B cell (primary cell): ENCODE data around the gene SUMF2. TPM values are rescaled to one million over a fixed set of nuclear protein-coding genes. Genes with fewer than 3 reads are reported as not detected.

Source experiments
- ATAC-seq: fragments of 200-7000 bp; cut with Tn5 transposase; one replicate; pipeline ENCODE4 v1.10.0; 2021; ENCODE audit warnings: low read depth, mild to moderate bottlenecking, moderate number of reproducible peaks, moderate library complexity
- CTCF ChIA-PET: fragments of 350-600 bp; sonication (Branson Sonifier 250); formaldehyde crosslinking; loops from one replicate; lab custom pipeline; 2021; ENCODE audit warnings: antibody characterized with exemption, inconsistent platforms; lab: Charles Lee
- POLR2A ChIA-PET: fragments of 350-600 bp; sonication (Branson Sonifier 250); formaldehyde crosslinking; loops from one replicate; lab custom pipeline; 2021; ENCODE audit warnings: antibody characterized with exemption; lab: Charles Lee
- DNase-seq: peaks from one replicate; pipeline ENCODE4 v3.0.0; 2013
- H2AFZ ChIP-seq: 2 replicates; pipeline ENCODE4 v1.6.1; 2012; ENCODE audit warnings: mild to moderate bottlenecking, low read depth, low read length; ENCODE audit not compliant: insufficient read depth, poor library complexity, severe bottlenecking
- H3K27ac ChIP-seq, 2 donors: 1 replicate in 1 of 2; 2 replicates in 1 of 2; pipeline ENCODE4 v1.5.1; 2012 to 2013; ENCODE audit warnings: low read length in 2 of 2, mild to moderate bottlenecking in 2 of 2, moderate library complexity in 1 of 2
- H3K27me3 ChIP-seq, 4 experiments: fragments of 200-600 bp in 1 of 4; sonication (generic) in 1 of 4; replicated peaks in 1 of 4; 1 replicate in 2 of 4; 2 replicates in 2 of 4; pipeline versions ENCODE4 v1.6.1 to v1.7.0; 2013 to 2016; ENCODE audit warnings: low read length in 3 of 4, mild to moderate bottlenecking in 2 of 4, mixed read lengths in 1 of 4, moderate library complexity in 1 of 4; ENCODE audit not compliant: insufficient read depth in 4 of 4, control insufficient read depth in 3 of 4; ENCODE audit errors: control extremely low read depth in 1 of 4
- H3K36me3 ChIP-seq, 2 experiments: replicated peaks in 1 of 2; 1 replicate in 1 of 2; 2 replicates in 1 of 2; pipeline versions ENCODE4 v1.6.1 to v1.7.1; 2013; ENCODE audit warnings: low read length in 1 of 2; ENCODE audit not compliant: insufficient read depth in 2 of 2, control insufficient read depth in 1 of 2; ENCODE audit errors: control extremely low read depth in 1 of 2, extremely low read depth in 1 of 2
- H3K4me1 ChIP-seq, 2 donors: fragments of 200-600 bp in 1 of 2; sonication (generic) in 1 of 2; 1 replicate in 1 of 2; 2 replicates in 1 of 2; pipeline versions ENCODE4 v1.5.1 to v1.6.1; 2013 to 2017; ENCODE audit warnings: low read length in 2 of 2; ENCODE audit not compliant: control insufficient read depth in 2 of 2, insufficient read depth in 2 of 2
- H3K4me2 ChIP-seq: replicated peaks from 2 replicates; pipeline ENCODE3; 2012; ENCODE audit warnings: mild to moderate bottlenecking, low read depth, low read length; ENCODE audit not compliant: poor library complexity, severe bottlenecking
- H3K4me3 ChIP-seq, 5 experiments: fragments of 200-600 bp in 1 of 5; sonication (generic) in 1 of 5; 1 replicate in 3 of 5; 2 replicates in 2 of 5; pipeline versions ENCODE4 v1.5.1 to v1.7.0; 2011 to 2016; ENCODE audit warnings: low read length in 4 of 5, mild to moderate bottlenecking in 4 of 5, low read depth in 2 of 5, control low read depth in 1 of 5, moderate library complexity in 1 of 5; ENCODE audit not compliant: insufficient read depth in 1 of 5; ENCODE audit errors: control extremely low read depth in 1 of 5, extremely low read depth in 1 of 5
- H3K79me2 ChIP-seq: fragments of 200-600 bp; sonication (generic); one replicate; pipeline ENCODE4 v1.6.0; 2016; ENCODE audit warnings: low read length; ENCODE audit not compliant: control insufficient read depth, insufficient read depth
- H3K9ac ChIP-seq: fragments of 200-600 bp; sonication (generic); 2 replicates; pipeline ENCODE4 v1.6.1; 2017; ENCODE audit warnings: mild to moderate bottlenecking, low read length, moderate library complexity
- H3K9me3 ChIP-seq, 3 donors: one replicate each; pipeline versions ENCODE4 v1.6.1 to v1.7.1; 2013; ENCODE audit warnings: low read length in 2 of 3; ENCODE audit not compliant: control insufficient read depth in 2 of 3, insufficient read depth in 1 of 3; ENCODE audit errors: control extremely low read depth in 1 of 3
- H4K20me1 ChIP-seq: 2 replicates; pipeline ENCODE4 v1.6.0; 2012; ENCODE audit warnings: mild to moderate bottlenecking, low read length; ENCODE audit not compliant: insufficient read depth, control insufficient read depth, poor library complexity, severe bottlenecking
- H3K27ac Mint-ChIP-seq: one replicate; pipeline ENCODE4 v1.8.0; 2021; ENCODE audit warnings: mixed read lengths
- H3K27me3 Mint-ChIP-seq: one replicate; pipeline ENCODE4 v1.8.0; 2021; ENCODE audit warnings: mixed read lengths
- H3K4me1 Mint-ChIP-seq: one replicate; pipeline ENCODE4 v1.8.0; 2021; ENCODE audit warnings: mixed read lengths
- H3K4me3 Mint-ChIP-seq: one replicate; pipeline ENCODE4 v1.8.0; 2021; ENCODE audit warnings: mixed read lengths
- H3K9me3 Mint-ChIP-seq: one replicate; pipeline ENCODE4 v1.8.0; 2022; ENCODE audit warnings: mixed read lengths; ENCODE audit not compliant: insufficient read depth
- CTCF ChIP-seq: fragments of 200-600 bp; IDR thresholded peaks from one replicate; pipeline ENCODE4 v1.8.0; 2022; ENCODE audit warnings: antibody characterized with exemption, mild to moderate bottlenecking
- EZH2 ChIP-seq: IDR thresholded peaks from 2 replicates; pipeline ENCODE4 v1.6.1; 2012; ENCODE audit warnings: borderline replicate concordance, low read depth, mild to moderate bottlenecking, moderate library complexity, low read length; ENCODE audit not compliant: insufficient read depth, poor library complexity, severe bottlenecking
- WGBS: methylation state at CpG from one replicate; pipeline ENCODE4 v1.1.5; 2013; ENCODE audit warnings: missing lambda C conversion rate; ENCODE audit not compliant: insufficient coverage; 5-methylcytosine and 5-hydroxymethylcytosine counted together
- intact Hi-C: fragments of 100-400 bp; cut with micrococcal nuclease; formaldehyde crosslinking; loops from one replicate; pipeline ENCODE4 v1.10.0; 2022
- polyA plus RNA-seq: library from polyadenylated mRNA; depleted of rRNA; stranded (reverse); fragments of >200 nt; gene quantifications from 2 replicates; pipeline ENCODE4 v1.2.3, GENCODE V29; 2012
- total RNA-seq, 2 donors: library from RNA; stranded (reverse); fragments of 120-200 nt in 1 of 2; gene quantifications; 1 replicate in 1 of 2; 2 replicates in 1 of 2; pipeline versions ENCODE4 v1.2.3 to v1.2.4, GENCODE V29; 2013 to 2022

SUMF2 gene
- total and polyA plus RNA-seq, 2 donors (not counting 1 experiment from before 2014, with no cell fraction given) = 101 to 115 TPM

- Histone ChIP-seq H3K4me3 (no peak overlapping the region), H4K20me1 (no peaks in the 10 kb centered on the region), H3K79me2 (no peaks in the 10 kb centered on the region), H3K4me1 (no peaks in the 10 kb centered on the region), H3K9ac (no peak overlapping the region), H2AFZ (no peak overlapping the region), H3K4me2 (no peak overlapping the region), H3K27ac (no peak overlapping the region), H3K36me3 (peaks cover 0 to 29% of the 10 kb centered on the region in 2 experiments), H3K27me3 (no peaks in the 10 kb centered on the region), H3K9me3 (no peaks in the 10 kb centered on the region)
- Mint-ChIP-seq H3K4me1 (no peaks in the 10 kb centered on the region), H3K4me3 (no peak overlapping the region), H3K27me3 (no peaks in the 10 kb centered on the region), H3K27ac (no peak overlapping the region), H3K9me3 (no peaks in the 10 kb centered on the region)
- WGBS = 92% methylated on average over 13 of the region's 13 CpGs
- CTCF ChIA-PET = interaction anchor here (0.5 kb wide), 1 partner anchor 1352 kb away, joined by 3 read pairs; no protein-coding TSS in a partner anchor
- intact Hi-C loops = no loop called here
- DNase-seq = no peak
- POLR2A ChIA-PET = interaction anchor here (0.7 kb wide), 1 partner anchor 176 kb away, joined by 3 read pairs; no protein-coding TSS in a partner anchor
- ATAC-seq = no peak
- TF ChIP-seq EZH2 (no peak), CTCF (no peak)
Observed at GRCh38 chr7:56083150-56083785, 19.2 kb downstream of the SUMF2 start.

- H3K9me3 ChIP-seq = no peaks in the 10 kb centered on the region
- H3K4me2 ChIP-seq = no peak overlapping the region
- POLR2A ChIA-PET = no interaction called here
- H3K79me2 ChIP-seq = no peaks in the 10 kb centered on the region
- no peak overlapping the region for H3K4me3 ChIP-seq
- TF ChIP-seq CTCF = no peak
- no peak for TF ChIP-seq EZH2
- H3K4me1 ChIP-seq = no peaks in the 10 kb centered on the region
- intact Hi-C loops = no loop called here
- no peaks in the 10 kb centered on the region for H4K20me1 ChIP-seq
- DNase-seq (no peak), ATAC-seq (no peak)
- H3K9ac ChIP-seq = no peak overlapping the region
- 95% methylated on average over 7 of the region's 7 CpGs for WGBS
- peaks cover 0 to 6% of the 10 kb centered on the region in 2 experiments for H3K36me3 ChIP-seq
- no peaks in the 10 kb centered on the region for H3K27me3 ChIP-seq
- H3K9me3 Mint-ChIP-seq = no peaks in the 10 kb centered on the region
- H3K27ac Mint-ChIP-seq = no peak overlapping the region
- no peak overlapping the region for H2AFZ ChIP-seq
- no peak overlapping the region for H3K4me3 Mint-ChIP-seq
- no peak overlapping the region for H3K27ac ChIP-seq
- CTCF ChIA-PET = no interaction called here
- no peaks in the 10 kb centered on the region for H3K4me1 Mint-ChIP-seq
- no peaks in the 10 kb centered on the region for H3K27me3 Mint-ChIP-seq
Observed at GRCh38 chr7:56086761-56087160, 22.7 kb downstream of the SUMF2 start.
